Prostate gland (tissue), 2 donors: Measurements from ENCODE around the gene KIAA1671.
A peak's percentile ranks its signal among the peaks of the same experiment; 100 is the strongest.

Source experiments
- CTCF ChIP-seq, 4 experiments: fragments of 200-600 bp in 2 of 4; fragments of 450-650 bp in 2 of 4; sonication (generic) in 2 of 4; IDR thresholded peaks; 1 replicate in 3 of 4; 2 replicates in 1 of 4; pipeline ENCODE4 v1.5.1; 2016 to 2019; ENCODE audit warnings: antibody characterized with exemption in 4 of 4, mild to moderate bottlenecking in 2 of 4, moderate library complexity in 2 of 4
- POLR2AphosphoS5 ChIP-seq: sonication (generic); formaldehyde crosslinking; IDR thresholded peaks from one replicate; pipeline ENCODE4 v1.6.1; 2017; ENCODE audit warnings: antibody characterized with exemption

DNA sequence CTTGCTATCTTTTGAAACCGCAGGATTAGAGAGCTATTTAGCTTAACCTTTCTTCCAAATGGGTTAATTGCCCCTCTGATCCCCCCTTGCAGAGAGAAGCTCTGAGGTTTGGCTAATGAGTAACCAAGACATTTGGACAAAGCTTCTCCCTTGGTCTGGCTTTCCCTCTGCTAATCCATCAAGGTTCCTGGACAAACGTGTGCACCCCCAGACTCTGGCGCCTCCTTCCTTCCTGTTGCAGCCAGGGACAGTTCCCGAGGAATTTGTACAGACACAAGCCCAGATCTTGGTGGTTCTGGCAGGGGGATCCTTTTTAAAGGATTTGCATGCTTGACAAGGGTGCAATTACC, 1.6 kb downstream of the KIAA1671 start:
- peak; percentile 4 for TF ChIP-seq POLR2AphosphoS5
- TF ChIP-seq CTCF (IDR thresholded peaks at IDR 0.05) = no peak
